IMR-90 (cell line): ENCODE measurements around the gene F2RL3. TPM values are rescaled to one million over a fixed set of nuclear protein-coding genes. Genes with fewer than 3 reads are reported as not detected.

Source experiments
- ATAC-seq: fragments of 200-7000 bp; cut with Tn5 transposase; 2 replicates; pipeline ENCODE4 v1.9.1; 2020; ENCODE audit warnings: low read depth, mild to moderate bottlenecking, moderate library complexity
- BruUV-seq: library from RNA; stranded (reverse); fragments of 400-500 nt; replicated peaks from 2 replicates; lab custom pipeline; 2021; lab: Mats Ljungman, UMichigan
- CTCF ChIA-PET: fragments of 300-600 bp; formaldehyde crosslinking; extraction: SDS; loops from one replicate; lab custom pipeline; 2021; ENCODE audit warnings: antibody characterized with exemption; lab: Yijun Ruan, JAX
- POLR2A ChIA-PET: fragments of 300-600 bp; sonication (Branson Sonifier 250); formaldehyde crosslinking; loops from one replicate; lab custom pipeline; 2022; ENCODE audit warnings: antibody characterized with exemption; ENCODE audit not compliant: unreplicated experiment; lab: Charles Lee
- DNase-seq: peaks from one replicate; pipeline ENCODE4 v3.0.0; 2013
- H2AFZ ChIP-seq: replicated peaks from 2 replicates; pipeline ENCODE3; 2013; ENCODE audit warnings: low read length, mild to moderate bottlenecking; ENCODE audit not compliant: poor library complexity
- H2AK5ac ChIP-seq: 2 replicates; pipeline ENCODE4 v1.6.1; 2013; ENCODE audit warnings: low read depth, low read length, inconsistent platforms
- H2AK9ac ChIP-seq: replicated peaks from 2 replicates; pipeline ENCODE3; 2013; ENCODE audit warnings: mild to moderate bottlenecking, low read depth, low read length, moderate library complexity; ENCODE audit not compliant: poor library complexity
- H2BK120ac ChIP-seq: 2 replicates; pipeline ENCODE4 v1.6.1; 2013; ENCODE audit warnings: low read depth, low read length, inconsistent platforms
- H2BK15ac ChIP-seq: 3 replicates; pipeline ENCODE4 v1.6.1; 2013; ENCODE audit warnings: low read depth, low read length, inconsistent platforms
- H2BK20ac ChIP-seq: 2 replicates; pipeline ENCODE4 v1.6.1; 2013; ENCODE audit warnings: low read depth, mild to moderate bottlenecking, inconsistent platforms, low read length, moderate library complexity
- H2BK5ac ChIP-seq: 2 replicates; pipeline ENCODE4 v1.6.1; 2013; ENCODE audit warnings: mild to moderate bottlenecking, low read depth, low read length, inconsistent platforms; ENCODE audit not compliant: poor library complexity, severe bottlenecking
- H3K14ac ChIP-seq: replicated peaks from 2 replicates; pipeline ENCODE4 v1.6.1; 2013; ENCODE audit warnings: low read depth, low read length, inconsistent platforms
- H3K18ac ChIP-seq: 2 replicates; pipeline ENCODE4 v1.6.1; 2013; ENCODE audit warnings: low read depth, low read length, control low read depth
- H3K23ac ChIP-seq: 2 replicates; pipeline ENCODE4 v1.6.1; 2013; ENCODE audit warnings: low read depth, low read length, inconsistent platforms
- H3K27ac ChIP-seq: 2 replicates; pipeline ENCODE4 v1.5.1; 2013; ENCODE audit warnings: mild to moderate bottlenecking, control low read depth, low read length; ENCODE audit not compliant: insufficient read depth
- H3K27me3 ChIP-seq: 2 replicates; pipeline ENCODE4 v1.6.1; 2013; ENCODE audit warnings: low read length; ENCODE audit not compliant: control insufficient read depth, insufficient read depth
- H3K36me3 ChIP-seq: 2 replicates; pipeline ENCODE4 v1.6.1; 2013; ENCODE audit warnings: low read length, mixed read lengths; ENCODE audit not compliant: control insufficient read depth, insufficient read depth
- H3K4ac ChIP-seq: 2 replicates; pipeline ENCODE4 v1.6.1; 2013; ENCODE audit warnings: low read depth, low read length, inconsistent platforms
- H3K4me1 ChIP-seq: 2 replicates; pipeline ENCODE4 v1.6.1; 2013; ENCODE audit warnings: low read length, mixed read lengths; ENCODE audit not compliant: control insufficient read depth, insufficient read depth
- H3K4me2 ChIP-seq: 2 replicates; pipeline ENCODE4 v1.6.1; 2013; ENCODE audit warnings: low read depth, mild to moderate bottlenecking, control low read depth, low read length, moderate library complexity
- H3K4me3 ChIP-seq: 2 replicates; pipeline ENCODE4 v1.5.1; 2013; ENCODE audit warnings: low read depth, mild to moderate bottlenecking, control low read depth, low read length, moderate library complexity; ENCODE audit not compliant: insufficient read depth
- H3K56ac ChIP-seq: 2 replicates; pipeline ENCODE4 v1.6.1; 2013; ENCODE audit warnings: low read length, inconsistent platforms; ENCODE audit not compliant: insufficient read depth; ENCODE audit errors: extremely low read depth
- H3K79me1 ChIP-seq, 2 experiments: 2 replicates each; pipeline ENCODE4 v1.6.1; 2013; ENCODE audit warnings: low read length in 2 of 2, inconsistent platforms in 1 of 2, low read depth in 1 of 2
- H3K9ac ChIP-seq: 2 replicates; pipeline ENCODE4 v1.6.1; 2013; ENCODE audit warnings: low read depth, low read length, control low read depth
- H3K9me1 ChIP-seq: 2 replicates; pipeline ENCODE4 v1.6.1; 2013; ENCODE audit warnings: low read length, inconsistent platforms; ENCODE audit not compliant: insufficient read depth
- H3K9me3 ChIP-seq: 2 replicates; pipeline ENCODE4 v1.6.1; 2013; ENCODE audit warnings: low read length; ENCODE audit not compliant: control insufficient read depth, insufficient read depth
- H4K20me1 ChIP-seq: 2 replicates; pipeline ENCODE4 v1.6.1; 2013; ENCODE audit warnings: low read length, inconsistent platforms; ENCODE audit not compliant: insufficient read depth
- H4K5ac ChIP-seq: 2 replicates; pipeline ENCODE4 v1.6.1; 2013; ENCODE audit warnings: mild to moderate bottlenecking, low read depth, low read length, control low read depth
- H4K8ac ChIP-seq, 2 experiments: 2 replicates each; pipeline ENCODE4 v1.6.1; 2013; ENCODE audit warnings: low read depth in 2 of 2, low read length in 2 of 2, control low read depth in 1 of 2, inconsistent platforms in 1 of 2
- H4K91ac ChIP-seq: 2 replicates; pipeline ENCODE4 v1.6.1; 2013; ENCODE audit warnings: low read depth, low read length, inconsistent platforms; ENCODE audit not compliant: insufficient read depth
- CEBPB ChIP-seq: IDR thresholded peaks from 2 replicates; pipeline ENCODE4 v1.6.1; 2012; ENCODE audit warnings: low read depth, low read length, improper control_type of control experiment
- ELK1 ChIP-seq: fragments of 150-350 bp; IDR thresholded peaks from 2 replicates; pipeline ENCODE4 v1.6.1; 2016; ENCODE audit warnings: low read depth, mild to moderate bottlenecking, low read length, moderate library complexity, borderline replicate concordance
- FOS ChIP-seq: fragments of 150-350 bp; IDR thresholded peaks from 2 replicates; pipeline ENCODE4 v1.6.1; 2016; ENCODE audit warnings: low read depth, low read length
- MAFK ChIP-seq: IDR thresholded peaks from 2 replicates; pipeline ENCODE4 v1.6.1; 2012; ENCODE audit warnings: low read depth, low read length, improper control_type of control experiment
- MXI1 ChIP-seq: IDR thresholded peaks from 2 replicates; pipeline ENCODE4 v1.6.1; 2012; ENCODE audit warnings: low read depth, mild to moderate bottlenecking, low read length, moderate library complexity, borderline replicate concordance
- POLR2A ChIP-seq: IDR thresholded peaks from 2 replicates; pipeline ENCODE4 v1.6.1; 2012; ENCODE audit warnings: mild to moderate bottlenecking, low read depth, low read length
- RCOR1 ChIP-seq: IDR thresholded peaks from 2 replicates; pipeline ENCODE4 v1.6.1; 2012; ENCODE audit warnings: mild to moderate bottlenecking, low read length, improper control_type of control experiment; ENCODE audit not compliant: insufficient replicate concordance
- RFX5 ChIP-seq: IDR thresholded peaks from 2 replicates; pipeline ENCODE4 v1.8.0; 2012; ENCODE audit warnings: low read depth, mild to moderate bottlenecking, low read length, moderate library complexity
- SMC3 ChIP-seq: fragments of 150-350 bp; IDR thresholded peaks from 2 replicates; pipeline ENCODE4 v1.6.1; 2016; ENCODE audit warnings: low read depth, mild to moderate bottlenecking, antibody characterized with exemption, low read length, moderate library complexity
- WGBS, 2 experiments: methylation state at CpG; one replicate each; pipeline versions ENCODE4 v1.1.5 to v1.1.7; 2013; ENCODE audit warnings: missing lambda C conversion rate in 2 of 2; ENCODE audit not compliant: insufficient read length in 1 of 2; ENCODE audit errors: extremely low coverage in 2 of 2; 5-methylcytosine and 5-hydroxymethylcytosine counted together
- dilution Hi-C: fragments of 300-500 bp; cut with HindIII; formaldehyde crosslinking; loops from one replicate; pipeline ENCODE4 v1.14.3; 2018; ENCODE audit warnings: low sequenced_read_pairs; ENCODE audit not compliant: unreplicated experiment
- in situ Hi-C: fragments of 300-500 bp; cut with MboI; formaldehyde crosslinking; loops from 3 replicates; pipeline ENCODE4 v1.14.3; 2019; ENCODE audit warnings: low sequenced_read_pairs, inconsistent platforms, mixed read lengths
- intact Hi-C: fragments of 100-400 bp; cut with micrococcal nuclease; formaldehyde crosslinking; loops from 2 replicates; pipeline ENCODE4 v1.10.0; 2022
- polyA plus RNA-seq, 3 experiments: library from polyadenylated mRNA; depleted of rRNA; stranded (reverse); fragments of >200 nt; gene quantifications; 2 replicates each; pipeline ENCODE4 v1.2.3, GENCODE V29; 2012; ENCODE audit warnings: low replicate concordance in 1 of 3
- total RNA-seq: library from RNA; depleted of rRNA; stranded (reverse); fragments of >200 nt; gene quantifications from 2 replicates; pipeline ENCODE4 v1.2.3, GENCODE V29; 2012
- TF ChIP-seq, protein P1 (sequence below): conservative IDR thresholded peaks from 2 replicates; pipeline ENCODE4 v1.5.1; 2012; ENCODE audit warnings: mild to moderate bottlenecking, low read depth, low read length, improper control_type of control experiment

F2RL3 gene
- total and polyA plus RNA-seq, 2 of the 4 experiments (the other 2 are of a cell fraction): 0.03 TPM; not detected in 1

DNA sequence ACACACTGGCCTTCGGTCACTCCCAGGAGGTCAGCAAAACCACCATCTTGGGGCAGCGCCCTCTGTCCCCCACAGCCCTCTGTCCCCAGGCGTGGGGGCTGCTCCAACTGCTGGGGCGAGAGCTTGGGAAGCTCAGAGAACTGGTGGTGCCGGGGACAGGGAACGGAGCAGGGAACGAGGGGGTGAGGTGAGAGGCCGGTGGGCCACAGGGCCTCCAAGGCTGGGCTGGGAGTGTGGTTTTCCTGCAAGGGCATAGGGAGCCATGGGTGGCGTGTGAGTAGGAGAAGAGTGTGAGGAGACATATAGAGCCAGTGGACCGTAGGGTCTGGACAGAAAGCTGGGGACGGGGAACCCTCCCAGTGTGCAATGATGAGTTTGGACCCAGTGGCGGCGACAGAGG lies 34.1 kb downstream of the F2RL3 start:
- Histone ChIP-seq H3K4ac (no peak overlapping the region), H3K56ac (no peak overlapping the region), H2BK20ac (no peak overlapping the region), H2AK9ac (no peak overlapping the region), H2BK15ac (no peak overlapping the region), H3K4me2 (no peak overlapping the region), H3K36me3 (no peaks in the 10 kb centered on the region), H3K27ac (no peak overlapping the region), H2BK120ac (no peak overlapping the region), H3K9me3 (peaks cover 10% of the 10 kb centered on the region), H3K23ac (no peak overlapping the region), H3K14ac (no peak overlapping the region), H3K4me1 (no peaks in the 10 kb centered on the region; the same call in 1 of the 2 replicates), H3K9ac (no peak overlapping the region), H3K79me1 (no peaks in the 10 kb centered on the region), H4K91ac (no peak overlapping the region), H4K20me1 (no peaks in the 10 kb centered on the region), H4K8ac (no peak overlapping the region), H4K5ac (no peak overlapping the region), H2BK5ac (no peak overlapping the region), H3K27me3 (no peaks in the 10 kb centered on the region), H3K4me3 (no peak overlapping the region), H3K18ac (no peak overlapping the region), H2AFZ (peak overlapping the region; percentile 11), H2AK5ac (no peak overlapping the region), H3K9me1 (no peaks in the 10 kb centered on the region)
- in situ Hi-C loops: no loop called here
- WGBS, 2 experiments: 84% methylated on average over 7 of the region's 13 CpGs; no CpG with 5 or more reads in 1 of the 2 experiments
- intact Hi-C loops: no loop called here
- TF ChIP-seq RFX5 (no peak), SMC3 (no peak), MXI1 (no peak), ELK1 (no peak), RCOR1 (no peak), CEBPB (no peak), MAFK (no peak), FOS (no peak), POLR2A (no peak)
- TF ChIP-seq, protein P1, sequence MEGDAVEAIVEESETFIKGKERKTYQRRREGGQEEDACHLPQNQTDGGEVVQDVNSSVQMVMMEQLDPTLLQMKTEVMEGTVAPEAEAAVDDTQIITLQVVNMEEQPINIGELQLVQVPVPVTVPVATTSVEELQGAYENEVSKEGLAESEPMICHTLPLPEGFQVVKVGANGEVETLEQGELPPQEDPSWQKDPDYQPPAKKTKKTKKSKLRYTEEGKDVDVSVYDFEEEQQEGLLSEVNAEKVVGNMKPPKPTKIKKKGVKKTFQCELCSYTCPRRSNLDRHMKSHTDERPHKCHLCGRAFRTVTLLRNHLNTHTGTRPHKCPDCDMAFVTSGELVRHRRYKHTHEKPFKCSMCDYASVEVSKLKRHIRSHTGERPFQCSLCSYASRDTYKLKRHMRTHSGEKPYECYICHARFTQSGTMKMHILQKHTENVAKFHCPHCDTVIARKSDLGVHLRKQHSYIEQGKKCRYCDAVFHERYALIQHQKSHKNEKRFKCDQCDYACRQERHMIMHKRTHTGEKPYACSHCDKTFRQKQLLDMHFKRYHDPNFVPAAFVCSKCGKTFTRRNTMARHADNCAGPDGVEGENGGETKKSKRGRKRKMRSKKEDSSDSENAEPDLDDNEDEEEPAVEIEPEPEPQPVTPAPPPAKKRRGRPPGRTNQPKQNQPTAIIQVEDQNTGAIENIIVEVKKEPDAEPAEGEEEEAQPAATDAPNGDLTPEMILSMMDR: no peak
- dilution Hi-C loops: no loop called here
- ChIA-PET CTCF (no interaction called here), POLR2A (no interaction called here)
- ATAC-seq: no peak
- no TSS peak for BruUV-seq
- no peak for DNase-seq
